Stomach (tissue), 4 donors: ENCODE results near the gene FSIP1.

Experiments used
- CTCF ChIP-seq, 7 experiments: fragments of 450-650 bp in 4 of 7; fragments of 200-600 bp in 3 of 7; sonication (generic) in 3 of 7; IDR thresholded peaks; one replicate each; pipeline ENCODE4 v1.5.1; 2016 to 2019; ENCODE audit warnings: antibody characterized with exemption in 7 of 7, control low read depth in 2 of 7, mild to moderate bottlenecking in 1 of 7
- POLR2A ChIP-seq, 4 donors: fragments of 450-650 bp; IDR thresholded peaks; one replicate each; pipeline ENCODE4 v1.6.1; 2016; ENCODE audit warnings: antibody characterized with exemption in 4 of 4, control low read depth in 2 of 4, mild to moderate bottlenecking in 1 of 4, moderate library complexity in 1 of 4
- POLR2AphosphoS5 ChIP-seq, 3 donors: sonication (generic); formaldehyde crosslinking; IDR thresholded peaks; one replicate each; pipeline ENCODE4 v1.6.1; 2016; ENCODE audit warnings: antibody characterized with exemption in 3 of 3

DNA sequence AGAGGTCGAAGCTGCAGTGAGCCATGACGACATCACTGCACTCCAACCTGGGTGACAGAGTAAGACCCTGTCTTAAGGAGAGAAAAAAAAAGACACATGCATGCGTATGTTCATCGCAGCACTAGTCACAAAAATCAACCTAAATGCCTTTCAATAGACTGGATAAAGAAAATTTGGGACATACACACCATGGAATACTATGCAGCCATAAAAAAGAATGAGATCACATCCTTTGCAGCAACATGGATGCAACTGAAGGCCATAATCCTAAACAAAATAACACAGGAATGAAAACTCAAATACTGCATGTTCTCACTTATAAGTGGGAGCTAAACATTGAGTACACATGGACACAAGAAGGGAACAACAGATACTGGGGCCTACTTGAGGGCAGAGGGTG is 53.1 kb downstream of the FSIP1 start:
- TF ChIP-seq CTCF (IDR thresholded peaks at IDR 0.05) (no peak), POLR2A (IDR thresholded peaks at IDR 0.05) (no peak), POLR2AphosphoS5 (IDR thresholded peaks at IDR 0.05) (no peak)
